ENCODE results near the gene EHD4.

Gene EHD4

GRCh38 chr15:41951571-41951970, 20.8 kb downstream of the EHD4 start:
- Histone ChIP-seq H3K4me1 (ENCODE audit: insufficient read depth, low read length, severe bottlenecking) (no peaks in the 10 kb centered on the region), H3K79me2 (ENCODE audit: insufficient read depth, low read length) (no peaks in the 10 kb centered on the region), H3K9me3 (ENCODE audit: low read length) (no peaks in the 10 kb centered on the region), H4K20me1 (ENCODE audit: insufficient read depth, low read length) (no peaks in the 10 kb centered on the region), H3K27me3 (ENCODE audit: insufficient read depth, low read length) (no peaks in the 10 kb centered on the region), H3K27ac (ENCODE audit: low read depth, low read length, poor library complexity, severe bottlenecking) (no peak overlapping the region), H2AFZ (ENCODE audit: low read length) (no peak overlapping the region), H3K4me2 (ENCODE audit: low read length) (no peak overlapping the region), H3K9ac (ENCODE audit: low read length) (no peak overlapping the region), H3K4me3 (ENCODE audit: low read depth, low read length, poor library complexity, severe bottlenecking) (no peak overlapping the region), H3K9me2 (ENCODE audit: low read depth, low read length) (no peaks in the 10 kb centered on the region), H3K36me3 (ENCODE audit: insufficient read depth, low read length) (no peaks in the 10 kb centered on the region; the same call in 1 of the 2 replicates), H3F3A (ENCODE audit: insufficient read depth, low read length) (no peaks in the 10 kb centered on the region)
- TF ChIP-seq EZH2 (IDR thresholded peaks at IDR 0.05; ENCODE audit: borderline replicate concordance, low read length), result no peak
- TF ChIP-seq CTCF (IDR thresholded peaks at IDR 0.05; ENCODE audit: low read length), result no peak

- Histone ChIP-seq H3K27ac (ENCODE audit: low read depth, low read length, poor library complexity, severe bottlenecking) (no peak overlapping the region), H3K27me3 (ENCODE audit: insufficient read depth, low read length) (no peaks in the 10 kb centered on the region), H3F3A (ENCODE audit: insufficient read depth, low read length) (no peaks in the 10 kb centered on the region), H3K4me3 (ENCODE audit: low read depth, low read length, poor library complexity, severe bottlenecking) (no peak overlapping the region), H2AFZ (ENCODE audit: low read length) (no peak overlapping the region), H4K20me1 (ENCODE audit: insufficient read depth, low read length) (no peaks in the 10 kb centered on the region), H3K4me1 (ENCODE audit: insufficient read depth, low read length, severe bottlenecking) (no peaks in the 10 kb centered on the region), H3K9me2 (ENCODE audit: low read depth, low read length) (no peaks in the 10 kb centered on the region), H3K79me2 (ENCODE audit: insufficient read depth, low read length) (no peaks in the 10 kb centered on the region), H3K36me3 (ENCODE audit: insufficient read depth, low read length) (no peaks in the 10 kb centered on the region; the same call in 1 of the 2 replicates), H3K9me3 (ENCODE audit: low read length) (no peaks in the 10 kb centered on the region), H3K4me2 (ENCODE audit: low read length) (no peak overlapping the region), H3K9ac (ENCODE audit: low read length) (no peak overlapping the region)
- TF ChIP-seq CTCF (IDR thresholded peaks at IDR 0.05; ENCODE audit: low read length), result no peak
- TF ChIP-seq EZH2 (IDR thresholded peaks at IDR 0.05; ENCODE audit: borderline replicate concordance, low read length), result no peak
These were observed 21.9 kb downstream of the EHD4 start for GRCh38 chr15:41950489-41950888.

- H3K9me3 ChIP-seq (ENCODE audit: low read length), result no peaks in the 10 kb centered on the region
- TF ChIP-seq EZH2 (IDR thresholded peaks at IDR 0.05; ENCODE audit: borderline replicate concordance, low read length), result no peak
- no peak for TF ChIP-seq CTCF (IDR thresholded peaks at IDR 0.05; ENCODE audit: low read length)
- H3K79me2 ChIP-seq (ENCODE audit: insufficient read depth, low read length), result no peaks in the 10 kb centered on the region
- no peaks in the 10 kb centered on the region for H3K27me3 ChIP-seq (ENCODE audit: insufficient read depth, low read length)
- no peaks in the 10 kb centered on the region; the same call in 1 of the 2 replicates for H3K36me3 ChIP-seq (ENCODE audit: insufficient read depth, low read length)
- no peak overlapping the region for H3K4me2 ChIP-seq (ENCODE audit: low read length)
- H3K27ac ChIP-seq (ENCODE audit: low read depth, low read length, poor library complexity, severe bottlenecking), result no peak overlapping the region
- H3F3A ChIP-seq (ENCODE audit: insufficient read depth, low read length), result no peaks in the 10 kb centered on the region
- no peak overlapping the region for H2AFZ ChIP-seq (ENCODE audit: low read length)
- no peaks in the 10 kb centered on the region for H4K20me1 ChIP-seq (ENCODE audit: insufficient read depth, low read length)
- H3K4me3 ChIP-seq (ENCODE audit: low read depth, low read length, poor library complexity, severe bottlenecking), result no peak overlapping the region
- H3K9ac ChIP-seq (ENCODE audit: low read length), result no peak overlapping the region
- no peaks in the 10 kb centered on the region for H3K9me2 ChIP-seq (ENCODE audit: low read depth, low read length)
- no peaks in the 10 kb centered on the region for H3K4me1 ChIP-seq (ENCODE audit: insufficient read depth, low read length, severe bottlenecking)
These were observed 22.3 kb downstream of the EHD4 start for GRCh38 chr15:41950127-41950483.
